Umbilical cord (tissue), 2 donors: ENCODE data around the gene N4BP3. TPM values are rescaled to one million over a fixed set of nuclear protein-coding genes. Genes with fewer than 3 reads are reported as not detected.
"Not testable (repeated sequence)": the region's sequence is repeated elsewhere in the genome, so short reads cannot be mapped to it uniquely, and the experiment has no call there.

ENCODE experiments used
- DNase-seq: peaks from one replicate; pipeline ENCODE4 v3.0.0-alpha.2; 2015; ENCODE audit warnings: low spot score
- total RNA-seq: library from RNA; depleted of rRNA; stranded (reverse); fragments of >200 nt; gene quantifications from one replicate; pipeline ENCODE4 v1.2.3, GENCODE V29; 2014; ENCODE audit warnings: low replicate concordance; ENCODE audit not compliant: insufficient read depth

N4BP3 gene
- 1.7 TPM for total RNA-seq

GRCh38 chr5:178113141-178113787, at the start of gene N4BP3:
N4BP3 (plus strand) TSS chr5:178113532; CDS start chr5:178119584, 6,052 bp downstream.
- DNase-seq: peak; percentile 42

GRCh38 chr5:178067755-178068154, 45.6 kb upstream of the N4BP3 start:
- DNase-seq: no peak

GRCh38 chr5:178068293-178068692, 45.0 kb upstream of the N4BP3 start:
- DNase-seq: no peak

DNA sequence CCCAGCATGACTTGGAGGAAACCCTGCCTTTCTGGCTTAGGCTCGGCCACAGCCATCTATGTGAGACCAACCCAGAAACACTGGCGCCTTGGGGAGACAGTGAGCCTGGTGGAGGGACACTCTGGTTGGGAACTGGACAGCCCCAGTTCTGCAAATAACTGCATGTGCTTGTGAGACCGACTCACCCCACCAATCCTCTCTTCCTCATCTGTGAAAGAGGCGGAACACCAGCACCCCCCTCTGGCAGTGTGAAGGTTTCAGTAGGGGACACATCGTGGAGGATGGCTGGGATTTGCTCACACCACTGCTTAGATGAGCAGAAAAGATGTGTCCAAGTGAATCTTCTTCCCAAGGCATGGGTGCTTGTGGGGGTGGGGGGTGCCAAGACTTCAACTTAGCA, 43.4 kb upstream of the N4BP3 start:
- no peak for DNase-seq

- no peak for DNase-seq
Observed at GRCh38 chr5:178071108-178071507, 42.2 kb upstream of the N4BP3 start.

- no peak for DNase-seq
Observed at GRCh38 chr5:178072749-178073148, 40.6 kb upstream of the N4BP3 start.

DNA sequence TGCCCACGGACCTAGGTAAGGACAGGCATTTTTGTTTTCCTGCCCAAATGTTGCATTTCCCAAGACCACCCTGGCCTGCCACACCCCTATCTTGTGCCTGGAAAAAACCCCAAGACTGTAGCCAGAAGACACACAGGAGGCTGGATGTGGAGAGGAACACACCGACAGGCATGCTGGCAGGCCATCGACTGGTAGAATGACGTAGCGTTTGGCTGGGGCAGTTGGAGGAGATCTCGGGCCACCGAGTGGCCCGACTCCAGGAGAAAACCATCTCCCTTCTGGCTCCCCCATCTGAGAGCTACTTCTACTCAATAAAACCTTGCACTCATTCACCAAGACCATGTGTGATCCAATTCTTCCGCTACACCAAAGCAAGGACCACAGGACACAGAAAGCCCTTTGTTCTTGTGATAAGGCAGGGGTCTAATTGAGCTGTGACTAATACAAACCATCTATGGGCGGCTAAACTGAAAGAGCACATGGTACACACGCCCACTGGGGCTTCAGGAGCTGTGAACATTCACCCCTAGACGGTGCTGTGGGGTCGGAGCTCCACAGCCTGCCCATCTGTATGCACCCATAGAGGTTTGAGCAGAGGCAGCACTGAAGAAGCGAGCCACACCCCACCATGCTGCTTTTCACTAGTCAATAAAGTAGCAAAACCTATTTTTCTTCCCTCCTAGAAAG, 38.9 kb upstream of the N4BP3 start:
- no peak for DNase-seq

- not testable (repeated sequence) for DNase-seq
Observed at GRCh38 chr5:178076965-178077364, 36.4 kb upstream of the N4BP3 start.

- no peak for DNase-seq
Observed at GRCh38 chr5:178077751-178078150, 35.6 kb upstream of the N4BP3 start.

GRCh38 chr5:178078197-178079010, 34.9 kb upstream of the N4BP3 start:
- no peak for DNase-seq

DNA sequence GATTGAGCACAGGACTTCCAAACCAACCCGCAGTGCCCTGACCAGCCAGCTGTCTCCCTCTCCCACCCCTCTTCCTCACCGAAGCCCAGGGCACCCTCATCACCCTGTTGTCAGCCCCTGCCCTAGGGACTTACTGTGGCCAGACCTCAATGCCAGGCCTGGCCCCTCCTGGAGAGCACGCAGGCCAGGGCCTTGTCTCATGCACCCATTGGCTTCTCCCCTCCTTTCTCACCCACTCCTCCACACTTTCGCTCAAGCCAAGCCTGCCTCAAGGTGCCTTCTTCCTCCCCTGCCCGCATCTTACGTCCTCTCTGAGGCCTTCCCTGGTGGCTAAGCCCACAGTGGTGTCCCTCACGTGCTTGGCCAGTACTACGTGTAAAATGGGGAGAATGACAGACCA, 33.3 kb upstream of the N4BP3 start:
- no peak for DNase-seq

DNA sequence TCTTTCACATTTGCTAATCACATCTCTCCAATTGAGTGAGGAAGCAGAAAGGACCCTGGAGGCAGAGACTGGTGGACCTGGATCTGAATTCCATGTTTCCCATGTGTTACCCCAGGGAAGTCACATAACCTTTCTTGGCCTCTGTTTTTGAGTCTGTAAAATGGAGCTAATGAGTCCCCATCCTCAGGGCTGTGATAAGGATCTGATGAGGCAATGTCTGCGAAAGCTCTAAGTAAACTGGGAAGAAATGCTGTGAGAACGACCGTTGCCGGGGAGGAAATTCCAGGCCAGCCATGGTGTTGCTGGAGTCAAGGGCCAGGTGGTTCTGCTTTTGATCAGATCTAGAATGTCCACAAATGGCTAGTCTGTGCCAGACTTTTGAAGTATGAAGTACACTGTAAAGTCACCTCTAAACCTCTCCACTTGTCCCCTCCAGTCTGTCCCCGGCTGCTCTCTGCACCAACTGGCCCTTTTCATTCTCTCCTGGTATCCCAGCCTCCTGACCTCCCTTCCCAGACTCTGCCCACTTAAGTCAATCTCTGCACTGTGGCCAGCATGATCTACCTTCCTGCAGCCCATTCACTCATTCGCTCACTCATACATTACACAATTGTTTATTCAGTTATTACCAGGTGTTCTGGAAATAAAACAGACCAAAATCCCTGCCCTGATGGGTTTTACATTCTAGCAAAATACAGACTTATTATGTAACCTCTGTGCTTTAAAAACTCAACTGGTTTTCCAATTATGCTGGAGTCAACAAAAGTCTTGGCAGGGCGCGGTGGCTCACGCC, 32.5 kb upstream of the N4BP3 start:
- no peak for DNase-seq

DNA sequence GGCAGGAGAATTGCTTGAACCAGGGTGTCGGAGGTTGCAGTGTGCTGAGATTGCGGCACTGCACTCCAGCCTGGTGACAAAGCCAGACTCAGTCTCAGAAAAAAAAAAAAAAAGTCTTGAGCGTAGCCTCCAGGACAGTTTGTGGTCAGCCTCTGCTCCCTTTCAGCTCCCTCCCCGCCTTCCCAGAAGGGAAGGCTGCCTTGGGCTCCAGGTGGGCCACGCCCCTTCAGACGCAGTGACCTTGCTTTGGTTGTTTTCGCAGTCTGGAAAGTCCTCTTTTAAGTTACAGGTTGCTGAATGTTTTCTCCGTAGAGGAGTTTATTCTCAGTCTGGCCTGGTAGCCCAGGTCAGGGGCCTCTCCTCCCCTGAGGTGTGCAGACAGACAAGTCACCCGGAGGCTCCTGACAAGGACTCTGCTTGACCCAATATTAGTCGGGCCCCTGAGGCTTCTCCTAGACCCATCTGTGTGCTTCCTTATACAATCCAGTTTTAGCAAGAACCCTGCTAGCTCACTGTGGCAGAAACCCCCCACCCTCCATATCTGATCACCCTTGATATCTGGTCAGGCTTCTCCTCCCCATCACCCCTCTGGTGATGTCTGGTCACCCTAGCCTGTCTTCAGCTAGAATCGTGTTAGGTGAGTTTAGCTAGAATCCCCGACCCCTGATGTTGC, 31.6 kb upstream of the N4BP3 start:
- DNase-seq: no peak

- DNase-seq: no peak
Observed at GRCh38 chr5:178083922-178084321, 29.4 kb upstream of the N4BP3 start.

DNA sequence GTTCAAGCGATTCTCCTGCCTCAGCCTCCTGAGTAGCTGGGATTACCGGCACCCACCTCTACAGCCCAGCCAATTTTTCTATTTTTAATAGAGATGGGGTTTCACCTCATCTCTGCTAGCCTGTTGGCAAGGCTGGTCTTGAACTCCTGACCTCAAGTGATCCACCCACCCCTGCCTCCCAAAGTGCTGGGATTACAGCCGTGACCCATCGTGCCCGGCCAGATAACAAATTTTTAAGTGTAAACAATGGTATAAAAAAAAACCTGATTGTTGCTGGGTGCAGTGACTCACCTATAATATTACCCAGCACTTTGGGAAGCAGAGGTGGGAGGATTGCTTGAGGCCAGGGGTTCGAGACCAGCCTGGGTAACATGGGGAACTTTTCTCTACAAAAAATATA, 28.0 kb upstream of the N4BP3 start:
- DNase-seq: no peak

- DNase-seq: no peak
Observed at GRCh38 chr5:178086266-178086665, 27.1 kb upstream of the N4BP3 start.

- DNase-seq: not testable (repeated sequence)
Observed at GRCh38 chr5:178087199-178087598, 26.1 kb upstream of the N4BP3 start.

DNA sequence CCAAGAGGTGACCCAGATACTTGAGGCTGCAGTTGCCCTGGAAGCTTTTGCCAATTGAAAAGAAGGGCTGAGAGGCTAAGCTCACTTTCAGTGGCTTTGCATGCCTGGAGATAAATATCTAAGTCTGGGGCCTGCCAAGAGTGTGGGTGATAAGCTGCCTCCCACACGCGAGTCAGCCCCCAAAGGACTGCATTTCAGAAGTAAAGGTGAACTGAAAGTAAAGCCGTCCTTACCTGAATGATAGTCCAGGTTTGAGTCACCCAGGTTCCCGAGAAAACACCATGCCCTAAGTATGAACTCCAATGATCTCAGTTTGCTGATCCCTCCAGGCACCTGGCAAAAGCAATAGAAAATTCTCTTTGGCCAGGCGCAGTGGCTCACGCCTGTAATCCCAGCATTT, 22.5 kb upstream of the N4BP3 start:
- DNase-seq: no peak

GRCh38 chr5:178093134-178093533, 20.2 kb upstream of the N4BP3 start:
- no peak for DNase-seq

DNA sequence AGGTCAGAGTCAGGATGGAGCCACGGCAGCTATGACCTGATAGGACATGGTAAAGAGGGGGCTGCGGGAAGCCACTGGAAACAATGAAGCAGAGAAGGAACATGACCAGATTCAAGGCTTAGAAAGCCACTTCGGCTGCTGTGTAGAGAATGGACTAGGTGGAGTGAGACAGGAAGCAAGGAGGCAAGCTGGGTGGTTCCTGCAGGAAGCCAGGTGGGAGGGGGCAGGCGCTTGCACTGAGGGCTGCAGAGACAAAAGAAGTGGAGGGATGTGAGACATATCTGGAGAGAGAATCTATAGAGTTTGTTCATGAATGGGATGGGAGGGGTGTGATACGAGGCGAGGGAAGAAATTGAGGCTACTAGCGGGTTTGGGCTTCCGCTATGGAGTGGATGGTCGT, 19.0 kb upstream of the N4BP3 start:
- no peak for DNase-seq

DNA sequence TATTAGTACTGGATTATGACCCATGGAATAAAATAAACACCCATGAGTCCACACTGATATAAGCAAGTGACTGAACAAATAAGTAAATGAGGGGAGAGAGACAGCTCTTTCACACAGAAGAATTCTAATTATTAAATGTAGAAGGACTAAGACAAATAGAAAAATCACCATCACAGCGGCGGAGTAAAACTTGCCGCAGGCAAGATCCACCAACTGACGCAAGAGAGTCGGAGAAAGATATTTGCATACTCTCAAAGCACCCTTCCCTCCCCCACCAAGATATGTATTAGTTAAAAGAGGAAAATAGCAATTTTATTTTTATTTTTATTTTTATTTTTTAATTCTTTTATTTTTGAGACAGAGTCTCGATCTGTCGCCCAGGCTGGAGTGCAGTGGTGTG, 14.6 kb upstream of the N4BP3 start:
- no peak for DNase-seq
